Melanocyte of skin (primary cell): Measurements from ENCODE around the gene HECW1. TPM values are rescaled to one million over a fixed set of nuclear protein-coding genes. Genes with fewer than 3 reads are reported as not detected.

Source experiments
- small RNA-seq, 2 donors: library from RNA; depleted of rRNA; stranded (forward); fragments of <200 nt; gene quantifications; one replicate each; pipeline ENCODE3, GENCODE V24; 2012
- total RNA-seq, 2 donors: library from RNA; depleted of rRNA; stranded (reverse); fragments of >200 nt; gene quantifications; 2 replicates each; pipeline ENCODE4 v1.2.3, GENCODE V29; 2012

Gene HECW1
- total RNA-seq = not detected

GRCh38 chr7:43112459-43112940 is at the start of gene HECW1:
Gene HECW1, plus strand, starts transcription at chr7:43112647. Its CDS starts 131,259 bp downstream, at chr7:43243906.

GRCh38 chr7:43582503-43583423 is 470.3 kb downstream of the HECW1 start, which contains the start of gene STK17A:
Gene STK17A, plus strand, starts transcription at chr7:43583108. Its CDS starts 136 bp downstream, at chr7:43583244.

Small RNA genes within 50 kb of the gene (small RNA-seq; reads per million reads assigned to genes)
- gene MIR3943 (0 reads per million in 2 donors), gene RF00019 (0 reads per million in 2 donors), gene RNU6-575P (0 reads per million in 2 donors), gene RNU7-35P (0 reads per million in 2 donors)

Other genes starting within 250 kb of the HECW1 start
- gene C7orf25, start 200.6 kb upstream of the HECW1 start, total RNA-seq = 1 to 10 TPM; 5.3 to 9.6 TPM
- gene PSMA2, start 180.5 kb upstream of the HECW1 start, total RNA-seq = 10 to 100 TPM; 47.5 to 95.9 TPM
- 10 to 100 TPM; 45.1 to 68.3 TPM for gene MRPL32, start 180.3 kb upstream of the HECW1 start, total RNA-seq